RWPE1 (cell line): ENCODE measurements around the gene CDKN3.
"Not testable (repeated sequence)": the region's sequence is repeated elsewhere in the genome, so short reads cannot be mapped to it uniquely, and the experiment has no call there.

Source experiments
- CTCF ChIA-PET: fragments of 350-600 bp; sonication (Branson Sonifier 250); formaldehyde crosslinking; extraction: SDS; loops from one replicate; lab custom pipeline; 2021; lab: Yijun Ruan, JAX
- POLR2A ChIA-PET: fragments of 400-600 bp; formaldehyde crosslinking; extraction: SDS; loops from one replicate; lab custom pipeline; 2020; ENCODE audit warnings: antibody characterized with exemption; ENCODE audit not compliant: low non-redundant PET; lab: Yijun Ruan, JAX
- DNase-seq: peaks from one replicate; pipeline ENCODE4 v3.0.0; 2012; ENCODE audit warnings: low spot score
- H3K27ac ChIP-seq: fragments of 450-650 bp; 2 replicates; pipeline ENCODE4 v1.5.1; 2017
- TF ChIP-seq, protein P1 (sequence below): fragments of 450-650 bp; conservative IDR thresholded peaks from 2 replicates; pipeline ENCODE4 v1.5.1; 2017; ENCODE audit warnings: low read depth, mild to moderate bottlenecking

CDKN3 gene

GRCh38 chr14:54368291-54368690 is 28.5 kb upstream of the CDKN3 start:
- DNase-seq, result no peak
- no peak overlapping the region for H3K27ac ChIP-seq
- POLR2A ChIA-PET, result no interaction called here
- CTCF ChIA-PET, result interaction anchor here (0.6 kb wide), 1 partner anchor 1073 kb away, joined by 3 read pairs; no protein-coding TSS in a partner anchor
- TF ChIP-seq, protein P1, sequence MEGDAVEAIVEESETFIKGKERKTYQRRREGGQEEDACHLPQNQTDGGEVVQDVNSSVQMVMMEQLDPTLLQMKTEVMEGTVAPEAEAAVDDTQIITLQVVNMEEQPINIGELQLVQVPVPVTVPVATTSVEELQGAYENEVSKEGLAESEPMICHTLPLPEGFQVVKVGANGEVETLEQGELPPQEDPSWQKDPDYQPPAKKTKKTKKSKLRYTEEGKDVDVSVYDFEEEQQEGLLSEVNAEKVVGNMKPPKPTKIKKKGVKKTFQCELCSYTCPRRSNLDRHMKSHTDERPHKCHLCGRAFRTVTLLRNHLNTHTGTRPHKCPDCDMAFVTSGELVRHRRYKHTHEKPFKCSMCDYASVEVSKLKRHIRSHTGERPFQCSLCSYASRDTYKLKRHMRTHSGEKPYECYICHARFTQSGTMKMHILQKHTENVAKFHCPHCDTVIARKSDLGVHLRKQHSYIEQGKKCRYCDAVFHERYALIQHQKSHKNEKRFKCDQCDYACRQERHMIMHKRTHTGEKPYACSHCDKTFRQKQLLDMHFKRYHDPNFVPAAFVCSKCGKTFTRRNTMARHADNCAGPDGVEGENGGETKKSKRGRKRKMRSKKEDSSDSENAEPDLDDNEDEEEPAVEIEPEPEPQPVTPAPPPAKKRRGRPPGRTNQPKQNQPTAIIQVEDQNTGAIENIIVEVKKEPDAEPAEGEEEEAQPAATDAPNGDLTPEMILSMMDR, result no peak

DNA sequence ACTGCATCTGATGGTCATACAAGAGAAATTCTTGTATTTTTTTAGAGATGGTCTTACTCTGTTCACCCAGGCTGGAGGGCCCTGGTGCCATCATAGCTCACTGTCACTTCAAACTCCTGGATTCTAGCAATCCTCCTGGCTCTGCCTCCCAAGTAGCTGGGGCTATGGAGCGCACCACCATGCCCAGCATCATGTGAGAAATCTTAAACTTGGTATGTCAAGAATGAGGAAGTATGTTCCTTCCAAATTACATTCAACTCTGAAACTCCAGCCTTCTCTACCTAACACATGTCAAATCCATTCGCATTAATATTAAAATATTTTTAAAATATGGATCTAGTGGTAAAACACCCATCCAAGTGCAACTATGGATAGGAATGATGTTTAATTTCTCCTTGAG is 27.5 kb upstream of the CDKN3 start:
- CTCF ChIA-PET, result interaction anchor here (1.6 kb wide), 1 partner anchor 27 kb away, joined by 3 read pairs; the partner anchor contains the start of gene CDKN3
- POLR2A ChIA-PET, result no interaction called here
- no peak overlapping the region for H3K27ac ChIP-seq
- DNase-seq, result no peak
- TF ChIP-seq, protein P1, result no peak

DNA sequence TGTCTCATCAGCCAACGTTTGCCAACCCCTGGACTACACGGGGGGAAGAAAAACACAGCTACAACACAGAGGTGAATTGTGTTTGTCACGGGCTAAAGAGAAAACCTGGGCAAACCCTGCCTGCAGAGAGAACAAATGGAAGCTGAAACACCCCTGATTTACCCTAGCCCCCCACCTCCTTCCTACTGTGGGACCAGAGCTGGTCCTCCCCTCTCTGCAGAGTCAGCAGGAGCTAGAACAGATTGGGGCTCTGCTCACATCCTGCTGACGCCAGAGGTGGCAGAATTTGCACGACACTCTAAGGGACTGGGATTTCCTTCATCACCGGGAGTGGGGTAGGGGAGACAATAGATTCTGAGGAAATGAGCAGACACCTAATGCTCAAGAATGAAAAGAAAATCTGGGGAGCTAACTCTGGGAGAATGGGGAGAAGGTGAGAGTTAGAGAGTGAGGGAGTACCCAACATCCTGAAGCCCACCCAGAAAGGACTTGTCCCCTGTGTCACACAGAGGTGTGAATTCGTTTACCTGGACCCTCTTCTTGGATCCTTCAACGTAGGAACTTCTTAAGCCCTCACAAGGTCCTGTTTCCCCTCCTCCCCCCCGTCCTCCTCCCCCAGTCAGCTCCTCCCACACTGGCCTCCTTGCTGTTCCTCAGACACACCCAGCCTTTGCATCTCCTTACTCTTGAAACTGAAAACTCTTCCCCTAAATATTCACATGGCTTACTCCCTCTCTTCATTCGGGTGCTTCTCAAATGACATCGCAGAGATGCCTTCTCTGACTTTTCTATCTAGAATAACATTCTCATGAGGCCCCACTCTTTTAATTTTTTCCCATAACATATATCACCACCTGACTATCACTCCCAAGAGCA is 26.2 kb upstream of the CDKN3 start:
- TF ChIP-seq, protein P1, result no peak
- ChIA-PET CTCF (interaction anchor here (1.6 kb wide), 1 partner anchor 26 kb away, joined by 3 read pairs; the partner anchor contains the start of gene CDKN3), POLR2A (no interaction called here)
- H3K27ac ChIP-seq, result no peak overlapping the region
- no peak for DNase-seq

- no peak overlapping the region for H3K27ac ChIP-seq
- ChIA-PET POLR2A (no interaction called here), CTCF (interaction anchor here (0.6 kb wide), 1 partner anchor 134 kb away, joined by 3 read pairs; no protein-coding TSS in a partner anchor)
- TF ChIP-seq, protein P1, result no peak
- DNase-seq, result no peak
Measured at GRCh38 chr14:54374117-54374884, 22.5 kb upstream of the CDKN3 start.

GRCh38 chr14:54377501-54377900 is 19.3 kb upstream of the CDKN3 start:
- CTCF ChIA-PET, result interaction anchor here (0.6 kb wide), 1 partner anchor 12 kb away, joined by 3 read pairs; no protein-coding TSS in a partner anchor
- TF ChIP-seq, protein P1, result no peak
- POLR2A ChIA-PET, result no interaction called here
- no peak overlapping the region for H3K27ac ChIP-seq
- no peak for DNase-seq

- H3K27ac ChIP-seq, POLR2A ChIA-PET, DNase-seq: not testable (repeated sequence)
- CTCF ChIA-PET, result interaction anchor here (1.3 kb wide), 1 partner anchor 12 kb away, joined by 3 read pairs; no protein-coding TSS in a partner anchor
Measured at GRCh38 chr14:54378893-54379292, 17.9 kb upstream of the CDKN3 start.

GRCh38 chr14:54380558-54380957 is 16.2 kb upstream of the CDKN3 start:
- H3K27ac ChIP-seq, CTCF ChIA-PET, POLR2A ChIA-PET, DNase-seq: not testable (repeated sequence)
